ENCODE data around the gene DOCK2.

DNA sequence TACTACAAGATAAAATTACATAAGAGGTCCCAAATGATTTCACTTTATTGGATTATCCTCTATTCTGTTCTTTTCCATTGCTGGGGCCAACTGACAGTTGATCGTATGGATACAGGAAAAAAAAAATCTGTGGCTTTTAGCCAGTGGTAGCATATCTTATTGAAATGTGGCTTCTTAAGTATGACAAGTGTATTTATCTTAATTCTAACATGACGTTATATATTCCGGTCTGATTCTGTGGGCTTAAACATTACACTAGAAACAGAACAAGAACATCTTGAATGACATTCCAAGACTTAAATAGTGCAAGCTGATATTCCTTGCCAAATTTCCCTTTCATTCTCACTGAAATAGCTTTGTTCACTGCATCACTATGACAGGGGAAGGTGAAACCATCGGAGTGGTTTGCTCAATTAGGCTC lies 225.3 kb downstream of the DOCK2 start:
- no peak for TF ChIP-seq EZH2 (IDR thresholded peaks at IDR 0.05)
- TF ChIP-seq FOXP2 (optimal IDR thresholded peaks at IDR 0.05; ENCODE audit: control extremely low read depth, extremely low read length, insufficient read depth), result no peak
- TF ChIP-seq POLR2AphosphoS5 (IDR thresholded peaks at IDR 0.05; ENCODE audit: borderline replicate concordance, low read depth, low read length), result no peak
